Measurements from ENCODE around the gene RBM6.
"Not testable (repeated sequence)": the region's sequence is repeated elsewhere in the genome, so short reads cannot be mapped to it uniquely, and the experiment has no call there.

Gene RBM6

DNA sequence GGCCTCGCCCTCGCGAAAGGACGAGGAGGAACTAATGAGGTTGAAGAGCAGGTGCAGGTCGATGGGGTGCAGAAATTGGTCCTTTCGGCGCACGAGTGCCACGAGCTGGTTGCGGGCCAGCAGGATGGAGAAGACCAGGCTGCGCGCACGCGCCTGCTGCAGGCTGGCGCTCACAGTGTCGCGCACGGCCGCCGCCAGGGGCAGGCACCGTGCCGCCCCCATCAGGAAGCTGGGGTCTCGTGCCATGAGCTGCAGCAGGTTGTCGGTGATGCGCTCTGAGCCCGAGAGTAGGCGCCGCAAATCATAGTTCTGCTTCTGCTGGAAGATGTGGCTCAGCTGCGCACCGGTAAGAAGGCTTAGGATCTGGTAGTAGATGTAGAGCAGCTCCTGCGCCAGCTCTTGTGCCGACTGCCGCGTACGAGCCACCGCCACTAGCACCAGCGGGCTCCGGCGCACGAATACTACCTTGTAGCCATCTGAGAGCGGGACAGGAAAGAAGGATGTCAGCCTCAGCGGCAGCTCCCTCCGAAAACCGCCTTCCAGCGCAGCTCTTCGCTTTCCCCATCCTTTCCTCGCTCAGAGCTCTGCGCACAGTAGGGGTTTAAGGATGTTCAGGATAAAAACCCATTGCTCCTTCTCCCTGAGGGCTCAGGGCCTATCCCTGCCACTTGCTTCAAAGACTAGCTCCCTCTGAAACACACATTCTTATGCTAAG is 29.4 kb upstream of the RBM6 start:
- H3K4me3 ChIP-seq (ENCODE audit: low read length): no peak overlapping the region
- DNase-seq (ENCODE audit: low read depth): no peak
- TF ChIP-seq, protein P1, sequence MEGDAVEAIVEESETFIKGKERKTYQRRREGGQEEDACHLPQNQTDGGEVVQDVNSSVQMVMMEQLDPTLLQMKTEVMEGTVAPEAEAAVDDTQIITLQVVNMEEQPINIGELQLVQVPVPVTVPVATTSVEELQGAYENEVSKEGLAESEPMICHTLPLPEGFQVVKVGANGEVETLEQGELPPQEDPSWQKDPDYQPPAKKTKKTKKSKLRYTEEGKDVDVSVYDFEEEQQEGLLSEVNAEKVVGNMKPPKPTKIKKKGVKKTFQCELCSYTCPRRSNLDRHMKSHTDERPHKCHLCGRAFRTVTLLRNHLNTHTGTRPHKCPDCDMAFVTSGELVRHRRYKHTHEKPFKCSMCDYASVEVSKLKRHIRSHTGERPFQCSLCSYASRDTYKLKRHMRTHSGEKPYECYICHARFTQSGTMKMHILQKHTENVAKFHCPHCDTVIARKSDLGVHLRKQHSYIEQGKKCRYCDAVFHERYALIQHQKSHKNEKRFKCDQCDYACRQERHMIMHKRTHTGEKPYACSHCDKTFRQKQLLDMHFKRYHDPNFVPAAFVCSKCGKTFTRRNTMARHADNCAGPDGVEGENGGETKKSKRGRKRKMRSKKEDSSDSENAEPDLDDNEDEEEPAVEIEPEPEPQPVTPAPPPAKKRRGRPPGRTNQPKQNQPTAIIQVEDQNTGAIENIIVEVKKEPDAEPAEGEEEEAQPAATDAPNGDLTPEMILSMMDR (conservative IDR thresholded peaks at IDR 0.05; ENCODE audit: low read depth, low read length): no peak

DNA sequence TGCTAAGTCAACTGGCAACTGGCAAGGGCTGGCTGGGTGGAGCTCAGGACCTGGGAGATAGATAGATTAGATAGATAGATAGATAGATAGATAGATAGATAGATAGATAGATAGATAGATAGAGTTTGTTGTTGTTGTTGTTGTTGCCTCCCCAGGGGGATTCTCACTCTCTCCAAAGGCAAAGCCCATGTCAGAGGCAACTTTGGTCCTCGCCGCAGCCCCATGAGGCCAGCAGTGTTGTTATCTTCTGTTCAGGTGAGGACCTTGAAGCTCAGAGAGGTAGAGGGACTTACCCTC is 28.9 kb upstream of the RBM6 start:
- no peak for DNase-seq (ENCODE audit: low read depth)
- TF ChIP-seq, protein P1 (conservative IDR thresholded peaks at IDR 0.05; ENCODE audit: low read depth, low read length): no peak

DNA sequence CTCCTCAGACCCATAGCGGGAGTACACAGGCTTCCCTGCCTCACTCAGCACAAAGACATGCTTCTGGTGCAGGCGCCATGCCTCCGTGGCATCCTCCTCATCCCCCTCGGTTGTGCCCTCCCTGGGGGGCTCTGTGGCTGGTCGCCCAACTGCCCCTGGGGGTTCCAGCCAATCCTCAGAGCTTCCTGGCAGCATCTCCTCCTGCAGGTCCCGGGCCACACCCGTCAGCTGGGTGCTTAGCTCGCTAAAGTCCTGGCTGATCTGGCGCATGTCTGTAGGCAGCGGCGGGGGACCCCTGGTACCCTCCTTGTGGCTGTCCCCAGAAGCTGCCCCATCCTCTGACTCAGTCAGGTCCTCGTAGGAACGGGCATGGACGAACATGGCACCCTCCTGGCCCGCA is 28.3 kb upstream of the RBM6 start:
- H3K4me3 ChIP-seq (ENCODE audit: low read length): no peak overlapping the region
- DNase-seq (ENCODE audit: low read depth): no peak
- TF ChIP-seq, protein P1 (conservative IDR thresholded peaks at IDR 0.05; ENCODE audit: low read depth, low read length): no peak

More for the DNA sequence above, 28.9 kb upstream of the RBM6 start:
- no peak overlapping the region for H3K4me3 ChIP-seq (ENCODE audit: low read length)

DNA sequence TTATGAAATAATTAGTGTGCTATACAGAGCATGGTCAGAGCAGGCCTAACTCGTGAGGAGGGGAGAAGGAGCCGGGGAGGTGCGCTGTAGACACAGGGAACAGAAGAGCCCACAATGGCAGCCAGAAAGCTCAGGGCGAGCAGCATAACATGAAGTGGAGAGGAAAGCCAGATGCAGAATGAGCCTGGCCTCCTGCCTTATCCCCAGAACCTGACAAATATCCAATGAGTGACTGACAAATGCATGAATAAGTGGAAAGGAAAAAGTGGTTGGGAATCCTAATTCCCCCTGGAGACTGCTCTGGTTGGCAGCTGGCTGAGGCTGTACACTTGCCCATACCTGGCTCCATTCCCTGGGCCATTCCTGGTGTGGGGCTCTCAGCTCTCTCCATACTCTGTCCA is 27.1 kb upstream of the RBM6 start:
- DNase-seq (ENCODE audit: low read depth): no peak
- TF ChIP-seq, protein P1 (conservative IDR thresholded peaks at IDR 0.05; ENCODE audit: low read depth, low read length): no peak
- H3K4me3 ChIP-seq (ENCODE audit: low read length): no peak overlapping the region

DNA sequence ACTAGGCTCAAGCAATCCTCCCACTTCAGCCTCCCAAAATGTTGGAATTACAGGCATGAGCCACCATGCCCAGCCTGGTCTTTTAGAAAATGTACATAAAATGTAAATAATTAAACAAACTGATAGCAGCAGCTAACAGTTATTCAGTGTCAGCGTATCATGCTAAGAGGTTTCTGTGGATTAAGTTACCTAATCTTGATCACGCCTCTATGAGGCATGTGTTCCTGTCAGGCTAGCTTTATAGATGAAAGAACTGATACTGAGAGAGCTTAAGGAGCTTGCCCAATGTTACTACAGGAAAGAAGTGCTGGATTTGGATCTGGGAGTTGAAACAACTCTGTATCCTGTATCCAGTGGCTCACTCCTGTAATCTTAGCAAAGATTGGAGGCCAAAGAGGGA is 25.0 kb upstream of the RBM6 start:
- DNase-seq (ENCODE audit: low read depth): peak; percentile 76
- TF ChIP-seq, protein P1 (conservative IDR thresholded peaks at IDR 0.05; ENCODE audit: low read depth, low read length): no peak
- no peak overlapping the region for H3K4me3 ChIP-seq (ENCODE audit: low read length)

DNA sequence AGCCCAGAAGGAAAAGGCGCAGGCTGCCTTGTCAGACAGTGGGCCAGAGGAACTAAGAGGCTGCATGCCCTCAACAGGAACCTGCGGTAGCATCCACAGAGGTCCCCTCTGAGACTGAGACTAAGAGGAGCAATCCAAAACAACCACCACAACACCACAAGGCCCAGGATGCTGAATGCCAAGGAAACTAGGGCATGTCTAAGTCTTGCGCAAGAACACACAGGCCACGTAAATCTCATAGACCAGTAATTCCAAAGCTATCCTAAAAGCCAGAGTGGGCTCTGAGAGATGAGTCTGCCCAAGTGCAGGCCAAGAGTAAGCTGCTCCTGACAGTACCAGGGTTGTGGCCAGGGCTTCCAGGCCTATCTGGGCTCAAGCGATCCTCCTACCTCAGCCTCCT is 23.3 kb upstream of the RBM6 start:
- DNase-seq (ENCODE audit: low read depth): no peak
- no peak overlapping the region for H3K4me3 ChIP-seq (ENCODE audit: low read length)
- TF ChIP-seq, protein P1 (conservative IDR thresholded peaks at IDR 0.05; ENCODE audit: low read depth, low read length): no peak

DNA sequence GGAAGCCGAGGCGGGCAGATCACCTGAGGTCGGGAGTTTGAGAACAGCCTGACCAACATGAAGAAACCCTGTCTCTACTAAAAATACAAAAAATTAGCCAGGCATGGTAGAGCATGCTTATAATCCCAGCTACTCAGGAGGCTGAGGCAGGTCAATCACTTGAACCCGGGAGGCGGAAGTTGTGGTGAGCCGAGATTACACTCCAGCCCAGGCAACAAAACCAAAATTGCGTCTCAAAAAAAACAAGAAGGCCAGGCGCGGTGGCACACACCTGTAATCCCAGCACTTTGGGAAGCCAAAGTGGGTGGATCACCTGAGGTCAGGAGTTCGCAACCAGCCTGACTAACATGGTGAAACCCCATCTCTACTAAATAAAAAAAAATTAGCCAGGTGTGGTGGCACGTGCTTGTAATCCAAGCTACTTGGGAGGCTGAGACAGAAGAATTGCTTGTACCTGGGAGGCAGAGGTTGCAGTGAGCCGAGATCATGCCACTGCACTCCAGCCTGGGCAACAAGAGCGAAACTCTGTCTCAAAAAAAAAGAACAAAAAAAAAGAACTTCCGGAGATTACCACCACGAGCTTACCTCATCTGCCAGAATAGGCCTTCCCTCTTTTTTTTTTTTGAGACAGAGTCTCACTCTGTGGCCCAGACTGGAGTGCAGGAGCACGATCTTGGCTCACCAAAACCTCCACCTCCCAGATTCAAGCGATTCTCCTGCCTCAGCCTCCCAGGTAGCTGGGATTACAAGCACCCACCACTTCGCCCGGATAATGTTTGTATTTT is 22.0 kb upstream of the RBM6 start:
- H3K4me3 ChIP-seq (ENCODE audit: low read length); DNase-seq (ENCODE audit: low read depth): not testable (repeated sequence)
